Astrocyte (in vitro differentiated cells and primary cell): Measurements from ENCODE around the gene PCGF5.
"Not testable (repeated sequence)": the region's sequence is repeated elsewhere in the genome, so short reads cannot be mapped to it uniquely, and the experiment has no call there.

Experiments
- EZH2 ChIP-seq: IDR thresholded peaks from 2 replicates; pipeline ENCODE4 v1.6.1; 2012; ENCODE audit warnings: mild to moderate bottlenecking, low read length, inconsistent platforms; ENCODE audit not compliant: insufficient read depth
- TF ChIP-seq, protein P1 (sequence below): IDR thresholded peaks from 2 replicates; pipeline ENCODE4 v1.5.1; 2011; ENCODE audit warnings: low read depth, mild to moderate bottlenecking, inconsistent platforms, low read length, moderate library complexity; ENCODE audit not compliant: insufficient read depth

DNA sequence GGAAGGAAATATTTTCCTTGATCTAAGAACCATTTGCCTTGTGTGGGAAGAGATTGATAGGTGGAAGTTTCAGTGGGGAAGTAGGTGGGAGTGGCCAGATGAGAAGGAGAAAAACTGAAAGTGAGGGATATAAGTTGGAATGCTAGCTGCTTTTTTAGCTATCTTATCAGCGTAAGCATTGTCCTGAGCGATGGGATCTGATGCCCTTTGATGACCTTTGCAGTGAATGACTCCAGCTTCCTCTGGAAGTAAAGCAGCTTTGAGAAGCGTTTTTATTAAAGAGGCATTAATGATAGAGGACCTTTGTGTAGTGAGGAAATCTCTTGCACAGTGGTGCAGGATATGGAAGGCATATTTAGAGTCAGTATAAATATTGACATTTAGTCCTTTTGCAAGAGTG is 82.5 kb downstream of the PCGF5 start:
- TF ChIP-seq, protein P1, sequence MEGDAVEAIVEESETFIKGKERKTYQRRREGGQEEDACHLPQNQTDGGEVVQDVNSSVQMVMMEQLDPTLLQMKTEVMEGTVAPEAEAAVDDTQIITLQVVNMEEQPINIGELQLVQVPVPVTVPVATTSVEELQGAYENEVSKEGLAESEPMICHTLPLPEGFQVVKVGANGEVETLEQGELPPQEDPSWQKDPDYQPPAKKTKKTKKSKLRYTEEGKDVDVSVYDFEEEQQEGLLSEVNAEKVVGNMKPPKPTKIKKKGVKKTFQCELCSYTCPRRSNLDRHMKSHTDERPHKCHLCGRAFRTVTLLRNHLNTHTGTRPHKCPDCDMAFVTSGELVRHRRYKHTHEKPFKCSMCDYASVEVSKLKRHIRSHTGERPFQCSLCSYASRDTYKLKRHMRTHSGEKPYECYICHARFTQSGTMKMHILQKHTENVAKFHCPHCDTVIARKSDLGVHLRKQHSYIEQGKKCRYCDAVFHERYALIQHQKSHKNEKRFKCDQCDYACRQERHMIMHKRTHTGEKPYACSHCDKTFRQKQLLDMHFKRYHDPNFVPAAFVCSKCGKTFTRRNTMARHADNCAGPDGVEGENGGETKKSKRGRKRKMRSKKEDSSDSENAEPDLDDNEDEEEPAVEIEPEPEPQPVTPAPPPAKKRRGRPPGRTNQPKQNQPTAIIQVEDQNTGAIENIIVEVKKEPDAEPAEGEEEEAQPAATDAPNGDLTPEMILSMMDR: not testable (repeated sequence)
- TF ChIP-seq EZH2: not testable (repeated sequence)
